GM08714 (cell line): ENCODE results near the gene EPHX1.

Experiments
- H3K4me3 ChIP-seq: fragments of 200-500 bp; sonication (Bioruptor generic); 2 replicates; pipeline ENCODE4 v1.5.1; 2014; ENCODE audit warnings: mild to moderate bottlenecking, low read length, inconsistent platforms
- ZNF274 ChIP-seq: IDR thresholded peaks from 2 replicates; pipeline ENCODE4 v1.6.1; 2012; ENCODE audit warnings: mild to moderate bottlenecking, low read depth, low read length

EPHX1 gene

DNA sequence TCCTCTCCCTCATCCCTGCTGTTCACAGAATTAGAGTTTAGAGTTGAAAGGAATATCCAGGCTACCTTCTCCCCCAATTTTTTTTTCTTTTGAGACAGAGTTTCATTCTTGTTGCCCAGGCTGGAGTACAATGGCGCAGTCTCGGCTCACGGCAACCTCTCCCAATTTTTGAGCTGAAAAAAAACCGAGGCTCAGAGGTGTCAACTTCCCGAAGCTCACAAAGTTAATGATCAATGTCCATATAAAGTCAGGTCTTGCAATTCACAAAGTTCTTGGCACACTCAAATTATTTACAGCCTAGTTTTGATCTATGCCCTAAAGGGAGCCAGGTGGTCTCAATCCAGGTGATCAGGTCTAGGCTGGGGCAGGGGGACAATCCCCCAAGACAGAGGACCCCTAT, 79.8 kb downstream of the EPHX1 start:
- H3K4me3 ChIP-seq, result no peak overlapping the region
- TF ChIP-seq ZNF274, result no peak

- no peak overlapping the region for H3K4me3 ChIP-seq
- no peak for TF ChIP-seq ZNF274
These were observed 80.7 kb downstream of the EPHX1 start for GRCh38 chr1:225890346-225891228.

GRCh38 chr1:225891229-225891972, 81.5 kb downstream of the EPHX1 start:
- H3K4me3 ChIP-seq, result no peak overlapping the region
- no peak for TF ChIP-seq ZNF274

DNA sequence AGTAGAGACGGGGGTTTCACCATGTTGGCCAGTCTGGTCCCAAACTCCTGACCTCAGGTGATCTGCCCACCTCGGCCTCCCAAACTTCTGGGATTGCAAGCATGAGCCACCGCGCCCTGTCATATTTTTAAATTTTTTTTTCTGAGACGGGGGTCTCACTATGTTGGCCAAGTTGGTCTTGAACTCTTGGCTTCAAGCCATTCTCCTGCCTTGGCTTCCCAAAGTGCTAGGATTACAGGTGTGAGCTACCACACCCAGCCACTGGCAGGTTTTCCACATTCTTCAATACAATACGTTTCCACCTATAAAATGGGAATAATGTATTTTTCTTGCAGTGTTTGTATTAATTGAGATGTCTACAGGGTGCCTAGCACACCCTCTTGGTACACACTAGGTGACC, 82.4 kb downstream of the EPHX1 start:
- no peak overlapping the region for H3K4me3 ChIP-seq
- TF ChIP-seq ZNF274, result no peak
